Cardiac muscle cell (in vitro differentiated cells and primary cell): ENCODE results near the gene BPGM. TPM values are rescaled to one million over a fixed set of nuclear protein-coding genes. Genes with fewer than 3 reads are reported as not detected.

Experiments used
- DNase-seq, 2 donors: peaks; one replicate each; pipeline versions ENCODE4 v3.0.0 to v3.0.0-alpha.2; 2010 to 2017; ENCODE audit warnings: low read depth in 1 of 2, low spot score in 1 of 2
- H3K27ac ChIP-seq: fragments of 200-600 bp; sonication (generic); 2 replicates; pipeline ENCODE4 v1.5.1; 2016
- H3K27me3 ChIP-seq: fragments of 200-600 bp; sonication (generic); 2 replicates; pipeline ENCODE4 v1.6.0; 2016; ENCODE audit warnings: control low read depth
- H3K36me3 ChIP-seq: fragments of 200-600 bp; sonication (generic); 2 replicates; pipeline ENCODE4 v1.5.1; 2016; ENCODE audit warnings: control low read depth
- H3K4me1 ChIP-seq: fragments of 200-600 bp; sonication (generic); 2 replicates; pipeline ENCODE4 v1.8.1; 2017; ENCODE audit warnings: low read depth, mild to moderate bottlenecking, mixed run types
- H3K4me3 ChIP-seq: fragments of 200-600 bp; sonication (generic); 2 replicates; pipeline ENCODE4 v1.5.1; 2016; ENCODE audit warnings: mild to moderate bottlenecking
- H3K9me3 ChIP-seq: fragments of 200-600 bp; sonication (generic); 2 replicates; pipeline ENCODE4 v1.5.1; 2017; ENCODE audit warnings: low read depth, mild to moderate bottlenecking, control low read depth
- polyA plus RNA-seq: library from polyadenylated mRNA; unstranded; fragments of >200 nt; fragmentation: Nextera tagmentation; extraction: Ambion mirVana; gene quantifications from 2 replicates; pipeline ENCODE4 v1.2.1, GENCODE V29; 2016
- total RNA-seq: library from RNA; depleted of rRNA; stranded (reverse); fragments of >200 nt; gene quantifications from 2 replicates; pipeline ENCODE4 v1.2.3, GENCODE V29; 2016
- TF ChIP-seq, protein P1 (sequence below): IDR thresholded peaks from 2 replicates; pipeline ENCODE4 v1.5.1; 2012; ENCODE audit warnings: low read depth, mild to moderate bottlenecking, low read length

The BPGM gene
- total and polyA plus RNA-seq, 2 experiments from 2014 or later = 15.2 to 32.2 TPM

DNA sequence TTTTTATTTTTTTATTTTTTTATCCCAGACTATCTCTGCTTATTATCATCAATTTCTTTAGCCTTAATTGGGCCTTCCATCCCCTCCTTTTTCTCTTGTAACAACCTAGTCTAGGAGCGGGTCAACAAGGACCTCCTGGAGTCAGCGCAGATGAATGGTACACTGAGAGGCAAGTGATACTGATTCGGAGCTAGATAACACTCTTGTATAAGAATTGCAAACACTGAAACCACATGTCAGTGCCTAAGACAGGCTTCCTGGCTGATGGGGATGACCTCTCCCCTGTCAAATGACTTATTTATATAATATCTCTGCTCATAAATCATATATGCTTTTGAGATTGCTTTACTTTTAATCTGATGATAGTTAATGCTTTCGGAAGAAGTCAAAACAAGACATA is 22.7 kb downstream of the BPGM start:
- H3K36me3 ChIP-seq = no peaks in the 10 kb centered on the region
- no peak for DNase-seq
- H3K4me3 ChIP-seq = no peak overlapping the region
- H3K4me1 ChIP-seq = peaks cover 15% of the 10 kb centered on the region
- H3K27ac ChIP-seq = peak overlapping the region; percentile 59
- H3K9me3 ChIP-seq = no peaks in the 10 kb centered on the region
- TF ChIP-seq, protein P1, sequence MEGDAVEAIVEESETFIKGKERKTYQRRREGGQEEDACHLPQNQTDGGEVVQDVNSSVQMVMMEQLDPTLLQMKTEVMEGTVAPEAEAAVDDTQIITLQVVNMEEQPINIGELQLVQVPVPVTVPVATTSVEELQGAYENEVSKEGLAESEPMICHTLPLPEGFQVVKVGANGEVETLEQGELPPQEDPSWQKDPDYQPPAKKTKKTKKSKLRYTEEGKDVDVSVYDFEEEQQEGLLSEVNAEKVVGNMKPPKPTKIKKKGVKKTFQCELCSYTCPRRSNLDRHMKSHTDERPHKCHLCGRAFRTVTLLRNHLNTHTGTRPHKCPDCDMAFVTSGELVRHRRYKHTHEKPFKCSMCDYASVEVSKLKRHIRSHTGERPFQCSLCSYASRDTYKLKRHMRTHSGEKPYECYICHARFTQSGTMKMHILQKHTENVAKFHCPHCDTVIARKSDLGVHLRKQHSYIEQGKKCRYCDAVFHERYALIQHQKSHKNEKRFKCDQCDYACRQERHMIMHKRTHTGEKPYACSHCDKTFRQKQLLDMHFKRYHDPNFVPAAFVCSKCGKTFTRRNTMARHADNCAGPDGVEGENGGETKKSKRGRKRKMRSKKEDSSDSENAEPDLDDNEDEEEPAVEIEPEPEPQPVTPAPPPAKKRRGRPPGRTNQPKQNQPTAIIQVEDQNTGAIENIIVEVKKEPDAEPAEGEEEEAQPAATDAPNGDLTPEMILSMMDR = no peak
- no peaks in the 10 kb centered on the region for H3K27me3 ChIP-seq

DNA sequence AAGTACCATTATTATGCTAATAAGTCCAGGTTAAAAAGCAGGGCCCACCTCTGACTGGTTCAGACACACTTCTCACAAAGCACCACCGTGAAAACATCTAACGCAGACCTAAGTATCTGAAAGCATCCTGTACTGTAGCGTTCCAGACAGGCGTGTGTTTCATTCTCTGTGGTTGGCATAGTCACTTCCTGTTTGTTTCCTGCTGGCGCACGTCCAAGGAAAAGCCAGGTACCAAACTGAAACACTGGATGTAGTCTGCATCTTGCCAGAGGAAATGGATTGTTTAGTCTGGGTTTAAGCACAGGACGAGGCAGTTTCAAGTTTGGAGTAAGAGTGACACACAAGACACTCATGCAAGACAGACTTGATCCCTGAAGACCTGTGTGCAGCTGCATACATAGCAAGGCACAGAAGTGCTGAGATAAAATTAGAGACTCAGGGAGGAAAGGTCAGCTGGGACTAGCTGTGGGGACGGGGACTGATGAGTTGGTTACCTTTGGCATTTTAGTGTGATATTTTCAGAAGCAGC is 23.3 kb downstream of the BPGM start:
- peak overlapping the region; percentile 59 for H3K27ac ChIP-seq
- peaks cover 15% of the 10 kb centered on the region for H3K4me1 ChIP-seq
- H3K36me3 ChIP-seq = no peaks in the 10 kb centered on the region
- TF ChIP-seq, protein P1 = no peak
- no peaks in the 10 kb centered on the region for H3K27me3 ChIP-seq
- no peak overlapping the region for H3K4me3 ChIP-seq
- peak; percentile 35 to 83 for DNase-seq
- H3K9me3 ChIP-seq = no peaks in the 10 kb centered on the region

DNA sequence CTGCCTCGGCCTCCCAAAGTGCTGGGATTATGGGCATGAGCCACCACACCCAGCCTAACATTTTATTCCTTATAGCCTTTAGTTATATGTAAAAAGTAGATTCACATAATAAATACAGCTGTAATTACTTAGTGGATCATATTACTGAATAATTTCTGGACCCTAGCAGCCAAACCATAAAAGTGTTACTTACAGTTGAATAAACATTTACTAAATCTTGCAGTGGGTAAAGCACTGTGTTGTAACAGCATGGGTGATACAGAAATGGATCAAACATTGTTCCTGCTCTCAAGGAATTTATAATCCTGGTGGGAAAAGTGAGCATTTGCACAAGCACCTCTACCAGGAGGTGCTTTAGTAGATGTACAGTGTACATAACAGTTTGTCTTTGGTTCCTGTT is 25.0 kb downstream of the BPGM start:
- TF ChIP-seq, protein P1 = no peak
- no peaks in the 10 kb centered on the region for H3K27me3 ChIP-seq
- no peaks in the 10 kb centered on the region for H3K36me3 ChIP-seq
- H3K27ac ChIP-seq = no peak overlapping the region
- no peak overlapping the region for H3K4me3 ChIP-seq
- no peaks in the 10 kb centered on the region for H3K9me3 ChIP-seq
- DNase-seq = no peak
- H3K4me1 ChIP-seq = peaks cover 15% of the 10 kb centered on the region

DNA sequence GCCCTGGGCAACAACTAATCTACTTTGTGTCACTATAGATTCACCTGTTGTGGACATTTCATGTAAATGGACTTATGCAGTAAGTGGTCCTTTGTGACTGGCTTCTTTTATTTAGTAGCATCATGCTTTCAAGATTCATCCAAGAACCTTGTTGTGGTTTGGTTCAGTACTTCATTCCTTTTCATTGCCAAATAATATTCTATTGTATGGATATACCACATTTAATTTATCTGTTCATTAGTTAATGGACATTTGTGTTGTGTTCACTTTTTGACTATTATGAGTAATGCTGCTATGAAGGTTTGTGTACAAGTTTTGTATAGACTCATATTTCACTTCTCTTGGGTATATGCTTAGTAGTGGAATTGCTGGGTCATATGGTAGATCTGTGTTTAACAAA is 27.8 kb downstream of the BPGM start:
- no peak for DNase-seq

DNA sequence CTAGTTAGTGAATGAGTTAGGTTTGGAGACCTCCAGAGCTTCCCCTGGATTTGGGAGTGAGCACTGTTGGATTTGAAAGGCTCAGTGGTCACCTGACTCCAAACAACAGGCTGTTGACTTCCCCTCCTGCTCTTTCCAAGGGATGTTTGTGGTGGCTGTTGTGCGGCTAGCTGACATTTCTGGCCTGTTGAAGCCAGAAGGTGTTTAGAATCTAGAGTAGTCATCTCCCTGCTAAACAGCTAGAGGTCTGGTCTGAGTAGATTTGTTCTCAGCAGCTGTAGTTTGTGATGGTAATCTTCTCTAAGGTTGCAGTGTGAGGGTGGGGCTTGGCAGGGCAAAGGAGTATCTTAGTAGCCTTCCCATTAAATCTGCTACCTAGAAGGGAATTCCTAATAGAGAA is 30.1 kb downstream of the BPGM start:
- DNase-seq = no peak
- H3K4me1 ChIP-seq = peaks cover 3% of the 10 kb centered on the region
- H3K4me3 ChIP-seq = no peak overlapping the region
- no peak overlapping the region for H3K27ac ChIP-seq
- no peaks in the 10 kb centered on the region for H3K27me3 ChIP-seq
- H3K36me3 ChIP-seq = no peaks in the 10 kb centered on the region
- H3K9me3 ChIP-seq = no peaks in the 10 kb centered on the region
- TF ChIP-seq, protein P1 = no peak

More for the DNA sequence above, 27.8 kb downstream of the BPGM start:
- Histone ChIP-seq H3K9me3 (no peaks in the 10 kb centered on the region), H3K4me3 (no peak overlapping the region), H3K4me1 (peaks cover 17% of the 10 kb centered on the region), H3K36me3 (no peaks in the 10 kb centered on the region), H3K27me3 (no peaks in the 10 kb centered on the region), H3K27ac (no peak overlapping the region)
- TF ChIP-seq, protein P1 = no peak
